NCI-H460 (cell line): Measurements from ENCODE around the gene TANGO6. TPM values are rescaled to one million over a fixed set of nuclear protein-coding genes. Genes with fewer than 3 reads are reported as not detected.

Experiments
- DNase-seq: peaks from one replicate; pipeline ENCODE4 v3.0.0-alpha.2; 2016; ENCODE audit warnings: low read depth; ENCODE audit errors: extremely low read depth
- total RNA-seq: library from RNA; depleted of rRNA; stranded (reverse); fragments of >200 nt; shearing (Covaris generic); gene quantifications from 2 replicates; pipeline ENCODE4 v1.2.3, GENCODE V29; 2014

The TANGO6 gene
- total RNA-seq, 1 experiment from 2014 or later = 22.6 TPM

GRCh38 chr16:68860978-68861892, 17.9 kb downstream of the TANGO6 start:
- no peak for DNase-seq

GRCh38 chr16:68866933-68867332, 23.6 kb downstream of the TANGO6 start:
- no peak for DNase-seq

GRCh38 chr16:68869492-68870088, 26.3 kb downstream of the TANGO6 start:
- no peak for DNase-seq

- no peak for DNase-seq
Observed at GRCh38 chr16:68873635-68874471, 30.5 kb downstream of the TANGO6 start.

GRCh38 chr16:68875871-68876270, 32.5 kb downstream of the TANGO6 start:
- no peak for DNase-seq

GRCh38 chr16:68883685-68884084, 40.4 kb downstream of the TANGO6 start:
- DNase-seq = no peak

- no peak for DNase-seq
Observed at GRCh38 chr16:68884401-68884800, 41.1 kb downstream of the TANGO6 start.

GRCh38 chr16:68884861-68885720, 41.8 kb downstream of the TANGO6 start:
- no peak for DNase-seq

GRCh38 chr16:68887107-68887506, 43.8 kb downstream of the TANGO6 start:
- DNase-seq = no peak

GRCh38 chr16:68889508-68890150, 46.3 kb downstream of the TANGO6 start:
- DNase-seq = no peak

GRCh38 chr16:68892214-68892613, 48.9 kb downstream of the TANGO6 start:
- no peak for DNase-seq

GRCh38 chr16:68892898-68893297, 49.6 kb downstream of the TANGO6 start:
- no peak for DNase-seq

GRCh38 chr16:68893710-68894705, 50.7 kb downstream of the TANGO6 start:
- no peak for DNase-seq

- DNase-seq = no peak
Observed at GRCh38 chr16:68894714-68895113, 51.4 kb downstream of the TANGO6 start.

- no peak for DNase-seq
Observed at GRCh38 chr16:68898026-68898425, 54.7 kb downstream of the TANGO6 start.

GRCh38 chr16:68900009-68900408, 56.7 kb downstream of the TANGO6 start:
- DNase-seq = no peak

- peak; percentile 62 for DNase-seq
Observed at GRCh38 chr16:68902003-68902968, 59.0 kb downstream of the TANGO6 start.
